H1 (cell line): ENCODE measurements around the gene MYOM3. TPM values are rescaled to one million over a fixed set of nuclear protein-coding genes. Genes with fewer than 3 reads are reported as not detected.
A peak's percentile ranks its signal among the peaks of the same experiment; 100 is the strongest.

Experiments
- CTCF ChIA-PET: fragments of 300-600 bp; sonication (Branson Sonifier 250); formaldehyde crosslinking; loops from one replicate; lab custom pipeline; 2021; ENCODE audit not compliant: partially characterized antibody; lab: Charles Lee
- POLR2A ChIA-PET: fragments of 300-600 bp; sonication (Branson Sonifier 250); formaldehyde crosslinking; loops from one replicate; lab custom pipeline; 2021; ENCODE audit warnings: inconsistent platforms; ENCODE audit not compliant: partially characterized antibody; lab: Charles Lee
- DNase-seq, 2 experiments: peaks; one replicate each; pipeline versions ENCODE4 v3.0.0 to v3.0.0-alpha.2; 2010 to 2022; ENCODE audit warnings: low spot score in 2 of 2, low read depth in 1 of 2, mixed read lengths in 1 of 2
- FAIRE-seq: peaks from 2 replicates; lab custom pipeline; 2011; peaks lifted over from hg19 to GRCh38; lab: Jason Lieb, UNC
- H2AFZ ChIP-seq: 2 replicates; pipeline ENCODE4 v1.8.1; 2012; ENCODE audit warnings: low read length, inconsistent platforms
- H2AK5ac ChIP-seq: 2 replicates; pipeline ENCODE4 v1.6.1; 2013; ENCODE audit warnings: low read depth, low read length
- H2BK120ac ChIP-seq: replicated peaks from 2 replicates; pipeline ENCODE3; 2013; ENCODE audit warnings: low read depth, low read length, inconsistent platforms
- H2BK12ac ChIP-seq: 2 replicates; pipeline ENCODE4 v1.6.1; 2013; ENCODE audit warnings: low read depth, low read length
- H2BK15ac ChIP-seq: 2 replicates; pipeline ENCODE4 v1.6.1; 2013; ENCODE audit warnings: low read length
- H2BK20ac ChIP-seq: 2 replicates; pipeline ENCODE4 v1.6.1; 2013; ENCODE audit warnings: low read length
- H2BK5ac ChIP-seq: 2 replicates; pipeline ENCODE4 v1.6.1; 2013; ENCODE audit warnings: low read depth, low read length
- H3K14ac ChIP-seq: 2 replicates; pipeline ENCODE4 v1.6.1; 2013; ENCODE audit warnings: inconsistent platforms; ENCODE audit not compliant: insufficient read length
- H3K18ac ChIP-seq: 2 replicates; pipeline ENCODE4 v1.6.1; 2013; ENCODE audit warnings: low read length; ENCODE audit errors: extremely low read depth
- H3K23ac ChIP-seq: 2 replicates; pipeline ENCODE4 v1.6.1; 2013; ENCODE audit warnings: inconsistent platforms; ENCODE audit not compliant: insufficient read length
- H3K23me2 ChIP-seq: 2 replicates; pipeline ENCODE4 v1.6.1; 2013; ENCODE audit warnings: low read depth, low read length
- H3K27ac ChIP-seq: 2 replicates; pipeline ENCODE4 v1.6.1; 2011; ENCODE audit warnings: low read depth, low read length, inconsistent platforms
- H3K27me3 ChIP-seq, 4 experiments: replicated peaks in 1 of 4; 1 replicate in 1 of 4; 2 replicates in 3 of 4; pipeline versions ENCODE4 v1.6.1 to v1.8.1; 2011 to 2013; ENCODE audit warnings: low read length in 3 of 4, mild to moderate bottlenecking in 3 of 4, inconsistent platforms in 2 of 4, mixed read lengths in 2 of 4, moderate library complexity in 1 of 4; ENCODE audit not compliant: control insufficient read depth in 3 of 4, insufficient read depth in 3 of 4; ENCODE audit errors: extremely low read depth in 1 of 4
- H3K36me3 ChIP-seq, 4 experiments: 2 replicates each; pipeline versions ENCODE4 v1.6.1 to v1.8.1; 2011 to 2013; ENCODE audit warnings: mild to moderate bottlenecking in 4 of 4, low read length in 3 of 4, moderate library complexity in 2 of 4, control low read depth in 1 of 4, inconsistent platforms in 1 of 4; ENCODE audit not compliant: insufficient read depth in 4 of 4, control insufficient read depth in 2 of 4
- H3K4ac ChIP-seq: replicated peaks from 2 replicates; pipeline ENCODE3; 2013; ENCODE audit warnings: low read length, low read depth, mixed read lengths, inconsistent platforms; ENCODE audit not compliant: insufficient read length
- H3K4me1 ChIP-seq, 4 experiments: replicated peaks in 1 of 4; 1 replicate in 1 of 4; 2 replicates in 3 of 4; pipeline versions ENCODE4 v1.6.1 to v1.8.1; 2011 to 2013; ENCODE audit warnings: low read length in 3 of 4, inconsistent platforms in 2 of 4, mixed read lengths in 1 of 4; ENCODE audit not compliant: insufficient read depth in 4 of 4, control insufficient read depth in 3 of 4
- H3K4me2 ChIP-seq, 2 experiments: 2 replicates each; pipeline versions ENCODE4 v1.6.1 to v1.8.1; 2011 to 2013; ENCODE audit warnings: low read depth in 2 of 2, low read length in 2 of 2, control low read depth in 1 of 2, inconsistent platforms in 1 of 2, mild to moderate bottlenecking in 1 of 2; ENCODE audit not compliant: insufficient read depth in 1 of 2
- H3K4me3 ChIP-seq, 4 experiments: fragments of 200-600, 300-600 bp in 1 of 4; sonication (generic), shearing (Covaris generic), sonication (Bioruptor Twin) in 1 of 4; 2 replicates each; pipeline versions ENCODE4 v1.5.1 to v1.8.1; 2011 to 2016; ENCODE audit warnings: low read length in 4 of 4, low read depth in 3 of 4, control low read depth in 2 of 4, inconsistent platforms in 2 of 4, mild to moderate bottlenecking in 2 of 4, mixed read lengths in 1 of 4, moderate library complexity in 1 of 4; ENCODE audit not compliant: insufficient read depth in 2 of 4; ENCODE audit errors: extremely low read depth in 1 of 4
- H3K56ac ChIP-seq: replicated peaks from 2 replicates; pipeline ENCODE3; 2013; ENCODE audit warnings: low read depth, mild to moderate bottlenecking, mixed read lengths, low read length, inconsistent platforms; ENCODE audit not compliant: insufficient read length
- H3K79me1 ChIP-seq: 2 replicates; pipeline ENCODE4 v1.6.1; 2013; ENCODE audit warnings: low read depth, low read length, control low read depth
- H3K79me2 ChIP-seq, 2 experiments: 2 replicates each; pipeline versions ENCODE4 v1.6.1 to v1.8.1; 2012 to 2013; ENCODE audit warnings: low read length in 2 of 2, mild to moderate bottlenecking in 2 of 2, inconsistent platforms in 1 of 2; ENCODE audit not compliant: insufficient read depth in 2 of 2, control insufficient read depth in 1 of 2
- H3K9ac ChIP-seq, 4 experiments: replicated peaks in 1 of 4; 1 replicate in 1 of 4; 2 replicates in 3 of 4; pipeline versions ENCODE4 v1.6.1 to v1.8.1; 2011 to 2013; ENCODE audit warnings: low read depth in 3 of 4, low read length in 3 of 4, control low read depth in 2 of 4, mild to moderate bottlenecking in 2 of 4, moderate library complexity in 2 of 4, inconsistent platforms in 1 of 4; ENCODE audit errors: extremely low read depth in 1 of 4
- H3K9me3 ChIP-seq, 2 experiments: 2 replicates each; pipeline versions ENCODE4 v1.6.1 to v1.8.1; 2012 to 2013; ENCODE audit warnings: mild to moderate bottlenecking in 2 of 2, moderate library complexity in 2 of 2, control low read depth in 1 of 2, inconsistent platforms in 1 of 2, low read depth in 1 of 2, low read length in 1 of 2, mixed read lengths in 1 of 2; ENCODE audit not compliant: insufficient read depth in 2 of 2
- H4K20me1 ChIP-seq, 2 experiments: replicated peaks in 1 of 2; 2 replicates each; pipeline versions ENCODE3 to v1.8.1; 2011 to 2013; ENCODE audit warnings: inconsistent platforms in 2 of 2, low read length in 2 of 2, mild to moderate bottlenecking in 1 of 2; ENCODE audit not compliant: insufficient read depth in 2 of 2, control insufficient read depth in 1 of 2
- H4K5ac ChIP-seq: 2 replicates; pipeline ENCODE4 v1.6.1; 2013; ENCODE audit warnings: low read length, low read depth, mixed read lengths, inconsistent platforms; ENCODE audit not compliant: insufficient read length
- H4K8ac ChIP-seq: 2 replicates; pipeline ENCODE4 v1.8.0; 2013; ENCODE audit warnings: mild to moderate bottlenecking, moderate library complexity, low read length, inconsistent platforms; ENCODE audit not compliant: insufficient read depth; ENCODE audit errors: extremely low read depth
- H4K91ac ChIP-seq: replicated peaks from 2 replicates; pipeline ENCODE3; 2013; ENCODE audit warnings: low read length, mixed read lengths, inconsistent platforms; ENCODE audit not compliant: insufficient read length
- ASH2L ChIP-seq: fragments of 200-600, 300-600 bp; sonication (generic); IDR thresholded peaks from one replicate; pipeline ENCODE4 v1.7.1; 2017; ENCODE audit warnings: low read length
- CBX8 ChIP-seq: fragments of 300-800, 300-1000 bp; sonication (generic); IDR thresholded peaks from 2 replicates; pipeline ENCODE4 v1.7.1; 2016; ENCODE audit warnings: low read depth, low read length, borderline replicate concordance
- KDM1A ChIP-seq: fragments of 200-600, 300-600 bp; sonication (generic); IDR thresholded peaks from 2 replicates; pipeline ENCODE4 v1.7.1; 2016; ENCODE audit warnings: mild to moderate bottlenecking, low read length, borderline replicate concordance
- MAFK ChIP-seq: IDR thresholded peaks from 2 replicates; pipeline ENCODE4 v1.6.1; 2012; ENCODE audit warnings: low read depth, mild to moderate bottlenecking, improper control_type of control experiment, low read length
- NANOG ChIP-seq: IDR thresholded peaks from 2 replicates; pipeline ENCODE4 v1.6.1; 2011; ENCODE audit warnings: low read length, low read depth, mild to moderate bottlenecking, inconsistent platforms; ENCODE audit not compliant: insufficient read depth, poor library complexity, severe bottlenecking
- SIRT6 ChIP-seq: IDR thresholded peaks from one replicate; pipeline ENCODE4 v1.7.1; 2012; ENCODE audit warnings: low read length, inconsistent platforms
- SP1 ChIP-seq: IDR thresholded peaks from 2 replicates; pipeline ENCODE4 v1.6.1; 2011; ENCODE audit warnings: low read depth, low read length
- SP2 ChIP-seq: IDR thresholded peaks from 2 replicates; pipeline ENCODE4 v1.6.1; 2012; ENCODE audit warnings: mild to moderate bottlenecking, low read length, inconsistent platforms
- SP4 ChIP-seq: IDR thresholded peaks from 2 replicates; pipeline ENCODE4 v1.6.1; 2012; ENCODE audit warnings: low read length, inconsistent platforms
- TAF1 ChIP-seq: IDR thresholded peaks from 2 replicates; pipeline ENCODE4 v1.6.1; 2011; ENCODE audit warnings: mild to moderate bottlenecking, low read depth, low read length
- YY1 ChIP-seq: IDR thresholded peaks from 2 replicates; pipeline ENCODE4 v1.6.1; 2011; ENCODE audit warnings: low read depth, mild to moderate bottlenecking, low read length
- WGBS, 2 experiments: shearing (Covaris generic) in 1 of 2; methylation state at CpG; one replicate each; pipeline versions ENCODE4 v1.1.6 to v1.1.7; 2013 to 2015; ENCODE audit warnings: low lambda C conversion rate in 2 of 2, mixed read lengths in 2 of 2, inconsistent platforms in 1 of 2, low coverage in 1 of 2, missing lambda C conversion rate in 1 of 2; ENCODE audit not compliant: insufficient replicate concordance in 2 of 2, insufficient coverage in 1 of 2, insufficient read length in 1 of 2; ENCODE audit errors: extremely low coverage in 1 of 2, missing lambda C conversion rate in 1 of 2; 5-methylcytosine and 5-hydroxymethylcytosine counted together
- polyA plus RNA-seq, 7 experiments: library from polyadenylated mRNA; depleted of rRNA in 3 of 7; stranded (reverse) in 5 of 7; unstranded in 2 of 7; fragments of >200 nt in 5 of 7; fragments of 200-250 nt in 2 of 7; gene quantifications; 1 replicate in 5 of 7; 2 replicates in 1 of 7; 4 replicates in 1 of 7; pipeline versions ENCODE4 v1.2.1 to v1.2.3, GENCODE V29; 2011 to 2013; ENCODE audit warnings: missing spikeins in 2 of 7, mixed read lengths in 2 of 7
- total RNA-seq: library from RNA; stranded (reverse); fragmentation: NEBNext Ultra II Directional; extraction: Animal tissue kit (Norgen Biotek cat#: 25700); gene quantifications from 2 replicates; pipeline ENCODE4 v1.2.1, GENCODE V29; 2021
- TF ChIP-seq, protein P1 (sequence below): IDR thresholded peaks from 2 replicates; pipeline ENCODE4 v1.6.1; 2011; ENCODE audit warnings: low read length, improper control_type of control experiment

Gene MYOM3
- total and polyA plus RNA-seq, 2 of the 8 experiments (the other 6 are each of a cell fraction or from before 2014, with no cell fraction given): 0.08 to 0.09 TPM

- Histone ChIP-seq H3K56ac (no peak overlapping the region), H3K36me3 (no peaks in the 10 kb centered on the region), H3K27ac (no peak overlapping the region), H3K79me2 (no peaks in the 10 kb centered on the region), H4K8ac (peak overlapping the region; percentile 6; the same call in 1 of the 2 replicates), H3K4me1 (peaks cover 0 to 6% (median 2%) of the 10 kb centered on the region in 4 experiments; a peak in 3 of 7 replicates), H3K9ac (no peak overlapping the region), H3K14ac (no peak overlapping the region), H4K91ac (no peak overlapping the region), H2BK120ac (no peak overlapping the region), H2BK5ac (no peak overlapping the region), H3K23me2 (no peaks in the 10 kb centered on the region), H3K4me2 (no peak overlapping the region), H2BK20ac (no peak overlapping the region), H3K23ac (no peak overlapping the region), H2BK12ac (0 out of 2 replicates have a peak overlapping the region, but pooled peaks have one; percentile 17), H2AFZ (no peak overlapping the region), H3K27me3 (no peaks in the 10 kb centered on the region), H2AK5ac (no peak overlapping the region), H3K4ac (no peak overlapping the region), H2BK15ac (no peak overlapping the region), H3K79me1 (no peaks in the 10 kb centered on the region), H4K5ac (no peak overlapping the region), H4K20me1 (no peaks in the 10 kb centered on the region), H3K4me3 (no peak overlapping the region), H3K9me3 (no peaks in the 10 kb centered on the region), H3K18ac (no peak overlapping the region)
- TF ChIP-seq NANOG (no peak), KDM1A (no peak), TAF1 (no peak), MAFK (no peak), ASH2L (no peak), SP4 (no peak), SIRT6 (no peak), SP1 (no peak), YY1 (no peak), SP2 (no peak), CBX8 (no peak)
- TF ChIP-seq, protein P1, sequence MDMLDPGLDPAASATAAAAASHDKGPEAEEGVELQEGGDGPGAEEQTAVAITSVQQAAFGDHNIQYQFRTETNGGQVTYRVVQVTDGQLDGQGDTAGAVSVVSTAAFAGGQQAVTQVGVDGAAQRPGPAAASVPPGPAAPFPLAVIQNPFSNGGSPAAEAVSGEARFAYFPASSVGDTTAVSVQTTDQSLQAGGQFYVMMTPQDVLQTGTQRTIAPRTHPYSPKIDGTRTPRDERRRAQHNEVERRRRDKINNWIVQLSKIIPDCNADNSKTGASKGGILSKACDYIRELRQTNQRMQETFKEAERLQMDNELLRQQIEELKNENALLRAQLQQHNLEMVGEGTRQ: no peak
- 90% methylated on average over 9 of the region's 9 CpGs; no CpG with 5 or more reads in 1 of the 2 experiments for WGBS, 2 experiments
- ChIA-PET CTCF (interaction anchor here (0.6 to 5.0 kb wide), 8 partner anchors 10 to 109 kb away, joined by 3 to 35 read pairs (median 4); partner anchors contain the start of gene MYOM3), POLR2A (interaction anchor here (1.2 kb wide), 2 partner anchors 57 to 59 kb away, joined by 3 to 4 read pairs; no protein-coding TSS in a partner anchor)
- FAIRE-seq (no peak), DNase-seq (no peak)
Observed at GRCh38 chr1:24092979-24093378, 19.0 kb downstream of the MYOM3 start.
